Activated CD4-positive, alpha-beta memory T cell treated with anti-CD3 and anti-CD28 coated beads, Interleukin-2, amount 10 ng/mL, durations not matched to agents 7 days and 5 days (primary cell): ENCODE data around the gene OLIG2. TPM values are rescaled to one million over a fixed set of nuclear protein-coding genes. Genes with fewer than 3 reads are reported as not detected.

ENCODE experiments used
- total RNA-seq, 2 experiments: library from RNA; stranded (reverse); gene quantifications; one replicate each; pipeline ENCODE4 v1.2.3, GENCODE V29; 2021

The OLIG2 gene
- total RNA-seq, 2 experiments from 2014 or later = not detected

Other genes with a start within 250 kb of the OLIG2 start
- gene OLIG1, start 44.2 kb downstream of the OLIG2 start, total RNA-seq = not detected
- 10 to 100 TPM; 60.1 to 61.9 TPM for gene IFNAR2, start 204.0 kb downstream of the OLIG2 start, total RNA-seq
- gene IL10RB, start 240.4 kb downstream of the OLIG2 start, total RNA-seq = 10 to 100 TPM; 33.9 to 36.1 TPM